Prostate gland (tissue), 2 donors: Measurements from ENCODE around the gene SLC16A6.

ENCODE experiments used
- CTCF ChIP-seq, 4 experiments: fragments of 200-600 bp in 2 of 4; fragments of 450-650 bp in 2 of 4; sonication (generic) in 2 of 4; IDR thresholded peaks; 1 replicate in 3 of 4; 2 replicates in 1 of 4; pipeline ENCODE4 v1.5.1; 2016 to 2019; ENCODE audit warnings: antibody characterized with exemption in 4 of 4, mild to moderate bottlenecking in 2 of 4, moderate library complexity in 2 of 4
- POLR2A ChIP-seq: fragments of 450-650 bp; IDR thresholded peaks from one replicate; pipeline ENCODE4 v1.6.1; 2016; ENCODE audit warnings: antibody characterized with exemption, mild to moderate bottlenecking
- POLR2AphosphoS5 ChIP-seq: sonication (generic); formaldehyde crosslinking; IDR thresholded peaks from one replicate; pipeline ENCODE4 v1.6.1; 2017; ENCODE audit warnings: antibody characterized with exemption

GRCh38 chr17:68324114-68324513 lies 33.2 kb upstream of the SLC16A6 start:
- TF ChIP-seq CTCF (IDR thresholded peaks at IDR 0.05) (no peak), POLR2A (no peak), POLR2AphosphoS5 (no peak)
